Stimulated activated naive CD4-positive, alpha-beta T cell treated with Interleukin-2 at 50 U/mL for 16 hours (primary cell): ENCODE measurements around the gene SDHB.
A peak's percentile ranks its signal among the peaks of the same experiment; 100 is the strongest.

Source experiments
- DNase-seq: peaks from one replicate; lab custom pipeline; 2025; lab: John Stamatoyannopoulos, UW

SDHB gene

GRCh38 chr1:17012775-17013490 is 40.9 kb downstream of the SDHB start:
- DNase-seq, result no peak

GRCh38 chr1:17011439-17012307 is 42.2 kb downstream of the SDHB start, which contains the start of gene ATP13A2:
ATP13A2 (minus strand) TSS chr1:17011928; CDS start chr1:17011738, 190 bp downstream.
- peak; percentile 83 for DNase-seq

- DNase-seq, result no peak
Observed at GRCh38 chr1:17011092-17011438, 42.8 kb downstream of the SDHB start.

GRCh38 chr1:17009706-17010105 is 44.1 kb downstream of the SDHB start:
- DNase-seq, result no peak

- no peak for DNase-seq
Observed at GRCh38 chr1:17008208-17008855, 45.5 kb downstream of the SDHB start.

GRCh38 chr1:17007121-17007520 is 46.7 kb downstream of the SDHB start:
- no peak for DNase-seq

- no peak for DNase-seq
Observed at GRCh38 chr1:17005365-17005740, 48.5 kb downstream of the SDHB start.

- no peak for DNase-seq
Observed at GRCh38 chr1:17004466-17005364, 49.1 kb downstream of the SDHB start.

GRCh38 chr1:17002524-17002902 is 51.3 kb downstream of the SDHB start:
- DNase-seq, result no peak

- DNase-seq, result no peak
Observed at GRCh38 chr1:17001760-17002523, 51.9 kb downstream of the SDHB start.

GRCh38 chr1:16999863-17000262 is 54.0 kb downstream of the SDHB start:
- DNase-seq, result no peak

- no peak for DNase-seq
Observed at GRCh38 chr1:16998589-16998988, 55.2 kb downstream of the SDHB start.

- DNase-seq, result no peak
Observed at GRCh38 chr1:16996845-16997244, 57.0 kb downstream of the SDHB start.

- DNase-seq, result no peak
Observed at GRCh38 chr1:16993521-16994038, 60.3 kb downstream of the SDHB start.

GRCh38 chr1:16992675-16993074 is 61.2 kb downstream of the SDHB start:
- DNase-seq, result no peak

GRCh38 chr1:16992102-16992501 is 61.7 kb downstream of the SDHB start:
- no peak for DNase-seq

- DNase-seq, result no peak
Observed at GRCh38 chr1:16991571-16991970, 62.3 kb downstream of the SDHB start.

- DNase-seq, result no peak
Observed at GRCh38 chr1:16989676-16990391, 64.0 kb downstream of the SDHB start.

- no peak for DNase-seq
Observed at GRCh38 chr1:16988210-16988609, 65.6 kb downstream of the SDHB start.

GRCh38 chr1:16986962-16987361 is 66.9 kb downstream of the SDHB start:
- no peak for DNase-seq
